Fibroblast of mammary gland (primary cell): ENCODE data around the gene NDRG2.
A peak's percentile ranks its signal among the peaks of the same experiment; 100 is the strongest.

Experiments
- DNase-seq: peaks from one replicate; pipeline ENCODE4 v3.0.0-alpha.2; 2010; ENCODE audit warnings: low read depth
- H3K4me3 ChIP-seq: 2 replicates; pipeline ENCODE4 v1.5.1; 2011; ENCODE audit warnings: low read depth, mild to moderate bottlenecking, low read length, moderate library complexity; ENCODE audit not compliant: control insufficient read depth
- TF ChIP-seq, protein P1 (sequence below): conservative IDR thresholded peaks from 2 replicates; pipeline ENCODE4 v1.5.1; 2011; ENCODE audit warnings: low read depth, low read length, inconsistent platforms; ENCODE audit not compliant: control insufficient read depth, insufficient read depth

The NDRG2 gene

DNA sequence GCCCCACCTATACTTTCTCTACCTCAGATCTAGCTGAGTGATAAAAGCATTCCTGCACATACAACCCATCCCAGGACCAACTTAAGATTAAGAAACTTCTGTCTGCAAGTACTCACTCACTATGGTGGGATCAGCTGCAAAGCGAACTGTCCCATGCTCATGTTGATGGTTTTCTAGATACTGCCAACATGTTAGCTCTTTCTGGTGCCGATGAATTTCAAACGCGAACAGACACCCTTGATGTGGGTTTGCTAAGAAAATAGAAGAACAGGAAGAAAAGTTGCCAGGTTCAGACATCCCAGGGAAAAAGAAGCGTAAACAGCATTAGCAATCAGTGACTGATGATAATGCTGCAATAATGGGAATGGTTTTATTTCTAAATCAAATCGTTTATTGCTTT is 27.3 kb downstream of the NDRG2 start:
- no peak overlapping the region for H3K4me3 ChIP-seq
- TF ChIP-seq, protein P1, sequence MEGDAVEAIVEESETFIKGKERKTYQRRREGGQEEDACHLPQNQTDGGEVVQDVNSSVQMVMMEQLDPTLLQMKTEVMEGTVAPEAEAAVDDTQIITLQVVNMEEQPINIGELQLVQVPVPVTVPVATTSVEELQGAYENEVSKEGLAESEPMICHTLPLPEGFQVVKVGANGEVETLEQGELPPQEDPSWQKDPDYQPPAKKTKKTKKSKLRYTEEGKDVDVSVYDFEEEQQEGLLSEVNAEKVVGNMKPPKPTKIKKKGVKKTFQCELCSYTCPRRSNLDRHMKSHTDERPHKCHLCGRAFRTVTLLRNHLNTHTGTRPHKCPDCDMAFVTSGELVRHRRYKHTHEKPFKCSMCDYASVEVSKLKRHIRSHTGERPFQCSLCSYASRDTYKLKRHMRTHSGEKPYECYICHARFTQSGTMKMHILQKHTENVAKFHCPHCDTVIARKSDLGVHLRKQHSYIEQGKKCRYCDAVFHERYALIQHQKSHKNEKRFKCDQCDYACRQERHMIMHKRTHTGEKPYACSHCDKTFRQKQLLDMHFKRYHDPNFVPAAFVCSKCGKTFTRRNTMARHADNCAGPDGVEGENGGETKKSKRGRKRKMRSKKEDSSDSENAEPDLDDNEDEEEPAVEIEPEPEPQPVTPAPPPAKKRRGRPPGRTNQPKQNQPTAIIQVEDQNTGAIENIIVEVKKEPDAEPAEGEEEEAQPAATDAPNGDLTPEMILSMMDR, result no peak
- DNase-seq, result no peak

DNA sequence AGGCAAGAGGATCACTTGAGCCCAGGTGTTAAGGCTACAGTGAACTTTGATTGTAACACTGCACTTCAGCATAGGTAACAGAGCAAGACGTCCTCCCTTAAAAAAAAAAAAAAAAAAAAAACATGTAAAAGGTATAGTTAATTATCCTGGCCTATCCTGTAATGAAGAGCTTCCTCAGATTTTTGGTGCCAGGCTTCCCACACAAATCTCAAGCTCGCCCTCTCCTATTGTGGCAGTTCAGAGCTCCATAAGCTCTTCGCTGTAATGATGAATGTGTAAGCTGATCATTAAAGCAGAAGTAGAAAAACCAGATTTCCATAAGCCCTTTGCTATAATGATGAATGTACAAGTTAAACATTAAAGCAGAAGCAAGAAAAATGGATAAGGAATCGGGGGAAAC is 27.7 kb downstream of the NDRG2 start:
- no peak overlapping the region for H3K4me3 ChIP-seq
- DNase-seq, result no peak
- TF ChIP-seq, protein P1, result no peak

DNA sequence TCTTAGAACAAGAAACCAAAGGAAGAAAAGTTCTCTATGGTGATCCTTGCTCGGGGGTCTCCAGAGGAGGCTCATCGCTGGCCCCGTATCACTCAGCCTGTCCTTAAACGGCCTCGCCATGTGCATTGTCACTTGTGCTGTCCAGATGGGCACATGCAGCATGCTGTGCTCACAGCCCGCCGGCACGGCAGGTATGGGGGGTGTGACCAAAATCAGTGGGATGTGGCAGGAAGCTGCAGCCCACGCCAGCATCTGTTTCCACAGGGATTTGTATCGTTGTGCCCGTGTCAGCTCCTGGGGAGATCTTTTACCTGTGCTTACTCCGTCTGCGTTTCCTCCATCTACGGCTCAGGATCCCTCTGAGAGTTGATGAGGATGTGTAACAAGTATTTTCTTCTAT is 28.3 kb downstream of the NDRG2 start:
- no peak overlapping the region for H3K4me3 ChIP-seq
- DNase-seq, result no peak
- TF ChIP-seq, protein P1, result no peak

DNA sequence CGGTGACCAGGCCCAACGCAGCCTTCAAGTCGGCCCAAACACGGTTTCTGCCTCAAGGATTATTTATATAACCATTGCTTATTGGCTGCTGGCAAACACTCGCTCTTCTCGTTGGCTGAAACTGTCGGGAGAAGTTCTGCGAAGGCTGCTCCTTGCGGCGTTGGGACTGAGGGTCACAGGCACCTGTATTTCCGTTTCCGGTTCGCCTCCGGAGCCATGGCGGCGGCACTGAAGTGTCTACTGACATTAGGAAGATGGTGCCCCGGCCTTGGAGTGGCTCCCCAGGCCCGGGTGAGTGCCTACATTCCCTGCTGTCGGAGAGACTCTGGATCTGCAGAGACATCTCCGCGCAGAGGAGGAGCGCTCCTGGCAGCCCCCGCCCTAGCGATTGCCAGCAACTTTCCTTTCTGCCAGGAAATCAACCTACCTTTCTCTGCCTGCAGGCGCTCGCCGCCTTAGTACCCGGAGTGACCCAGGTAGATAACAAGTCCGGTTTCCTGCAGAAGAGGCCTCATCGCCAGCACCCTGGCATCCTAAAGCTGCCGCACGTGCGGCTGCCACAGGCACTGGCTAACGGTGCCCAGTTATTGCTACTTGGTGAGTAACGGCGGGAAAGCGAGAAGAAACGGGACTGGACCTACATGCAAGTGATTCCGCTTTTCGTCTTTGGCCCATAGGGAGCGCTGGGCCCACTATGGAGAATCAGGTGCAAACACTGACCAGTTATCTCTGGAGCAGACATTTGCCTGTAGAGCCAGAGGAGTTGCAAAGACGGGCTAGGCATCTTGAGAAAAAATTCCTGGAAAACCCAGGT is 34.9 kb downstream of the NDRG2 start, which contains the start of gene METTL17:
Gene METTL17 (plus strand): TSS at position 194 of the 814 bp plus-strand sequence. CDS start 23 bp downstream, at position 217.
- H3K4me3 ChIP-seq, result peak within 1 kb of the TSS; percentile 78
- TF ChIP-seq, protein P1, result peak; percentile 40
- DNase-seq, result peak; percentile 97

DNA sequence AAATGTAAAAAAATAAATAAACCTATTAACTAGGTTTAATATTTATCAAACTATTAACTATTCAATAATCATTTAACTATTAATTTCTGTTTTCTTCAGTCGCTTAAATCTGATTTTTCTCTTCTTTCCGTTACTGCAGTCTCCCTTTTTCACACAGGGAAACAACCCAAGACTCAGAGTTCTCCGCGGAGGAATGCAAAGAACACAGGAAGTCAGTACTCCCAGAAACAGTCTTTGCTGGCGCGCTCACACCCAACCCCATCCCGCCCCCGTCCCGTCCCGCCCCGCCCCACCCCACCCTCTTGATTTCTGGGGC is 35.4 kb downstream of the NDRG2 start:
- TF ChIP-seq, protein P1, result no peak
- no peak for DNase-seq
- H3K4me3 ChIP-seq, result peak overlapping the region; percentile 26

DNA sequence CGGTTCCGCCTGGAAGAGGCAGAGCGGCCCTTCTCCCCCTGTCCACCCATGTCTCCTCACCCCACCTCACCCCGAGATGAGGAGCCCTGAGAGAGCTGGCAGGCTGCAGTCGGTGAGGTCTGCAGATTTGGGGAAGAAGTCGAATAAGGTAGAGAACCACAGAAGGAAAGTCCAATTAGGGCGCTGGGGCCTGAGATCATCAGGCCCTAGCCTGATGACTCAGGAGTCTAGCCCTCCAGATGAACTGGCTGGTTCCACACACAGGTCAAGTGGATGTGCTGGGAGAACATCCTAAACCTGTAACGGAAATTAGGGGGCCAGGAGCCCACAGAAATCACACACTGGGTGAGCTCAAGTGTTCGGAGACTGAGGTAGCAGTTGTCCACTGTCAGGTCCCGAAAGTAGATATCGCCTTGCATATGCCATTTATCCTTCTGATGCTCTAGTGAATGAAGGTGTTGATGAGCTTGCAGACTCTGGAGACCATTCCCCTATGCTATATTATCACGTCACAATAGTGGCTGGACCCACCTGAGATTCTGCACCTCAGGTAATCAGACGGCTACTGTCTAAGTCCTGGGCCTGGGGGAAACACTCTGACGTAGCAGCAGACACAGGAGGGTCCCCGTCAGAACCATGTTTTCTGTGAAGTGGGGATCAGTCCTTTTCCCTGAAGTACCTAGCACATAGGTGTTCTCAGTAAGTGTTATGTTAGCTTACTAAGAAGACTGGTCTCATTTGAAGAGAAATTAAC is 36.0 kb downstream of the NDRG2 start:
- DNase-seq, result peak; percentile 34
- TF ChIP-seq, protein P1, result no peak
- peak overlapping the region; percentile 26 for H3K4me3 ChIP-seq
